Transverse colon (tissue), 4 donors: ENCODE data around the gene CHTF18. TPM values are rescaled to one million over a fixed set of nuclear protein-coding genes. Genes with fewer than 3 reads are reported as not detected.

ENCODE experiments used
- DNase-seq: peaks from one replicate; pipeline ENCODE4 v3.0.0-alpha.2; 2019
- H3K27ac ChIP-seq, 4 donors: fragments of 200-600 bp; sonication (generic); 2 replicates each; pipeline ENCODE4 v1.5.1; 2016 to 2018; ENCODE audit warnings: inconsistent platforms in 4 of 4
- H3K27me3 ChIP-seq: fragments of 200-600 bp; sonication (generic); 2 replicates; pipeline ENCODE4 v1.5.1; 2017; ENCODE audit warnings: inconsistent platforms
- H3K36me3 ChIP-seq, 4 donors: fragments of 200-600 bp; sonication (generic); 2 replicates each; pipeline ENCODE4 v1.5.1; 2017 to 2019; ENCODE audit warnings: inconsistent platforms in 4 of 4
- H3K4me1 ChIP-seq, 4 donors: fragments of 200-600 bp; sonication (generic); 2 replicates each; pipeline ENCODE4 v1.5.1; 2017 to 2020; ENCODE audit warnings: inconsistent platforms in 4 of 4
- H3K4me3 ChIP-seq, 4 donors: fragments of 200-600 bp; sonication (generic); 1 replicate in 1 of 4; 2 replicates in 3 of 4; pipeline versions ENCODE4 v1.5.1 to v1.6.1; 2017 to 2019; ENCODE audit warnings: inconsistent platforms in 4 of 4
- H3K9me3 ChIP-seq, 2 donors: fragments of 200-600 bp; sonication (generic); 2 replicates each; pipeline ENCODE4 v1.5.1; 2017 to 2019; ENCODE audit warnings: inconsistent platforms in 2 of 2
- EP300 ChIP-seq: sonication (generic); formaldehyde crosslinking; IDR thresholded peaks from one replicate; pipeline ENCODE4 v1.6.1; 2017; ENCODE audit warnings: antibody characterized with exemption, low read depth
- POLR2A ChIP-seq: fragments of 450-650 bp; IDR thresholded peaks from one replicate; pipeline ENCODE4 v1.6.1; 2016; ENCODE audit warnings: antibody characterized with exemption, mild to moderate bottlenecking, moderate library complexity
- POLR2AphosphoS5 ChIP-seq, 3 donors: sonication (generic); formaldehyde crosslinking; IDR thresholded peaks; one replicate each; pipeline ENCODE4 v1.6.1; 2016; ENCODE audit warnings: antibody characterized with exemption in 3 of 3
- WGBS, 2 donors: methylation state at CpG; one replicate each; pipeline ENCODE4 v1.1.5; 2018; ENCODE audit warnings: low coverage in 1 of 2; 5-methylcytosine and 5-hydroxymethylcytosine counted together
- in situ Hi-C, 4 donors: fragments of 200-750 bp; cut with MboI; loops; one replicate each; pipeline versions ENCODE4 v1.15.0 to v1.15.1; 2017; ENCODE audit warnings: low sequenced_read_pairs in 3 of 4, low pct_ligation_motif_present in 1 of 4, low pct_unique_long_range_greater_than_20kb in 1 of 4
- intact Hi-C: fragments of 100-400 bp; cut with DNase I; formaldehyde crosslinking; loops from one replicate; pipeline ENCODE4 v1.15.1; 2023; ENCODE audit warnings: low total_unique reads
- total RNA-seq, 4 donors: library from RNA; depleted of rRNA; stranded (reverse); fragments of >200 nt; gene quantifications; one replicate each; pipeline ENCODE4 v1.1.0, GENCODE V29; 2016
- TF ChIP-seq, protein P1 (sequence below), 5 experiments: fragments of 200-600 bp in 3 of 5; fragments of 450-650 bp in 2 of 5; sonication (generic) in 3 of 5; IDR thresholded peaks; 1 replicate in 2 of 5; 2 replicates in 3 of 5; pipeline ENCODE4 v1.5.1; 2016 to 2017; ENCODE audit warnings: antibody characterized with exemption in 5 of 5, inconsistent platforms in 3 of 5, mild to moderate bottlenecking in 2 of 5, moderate library complexity in 1 of 5

CHTF18 gene
- total RNA-seq: 10 to 100 TPM in 2 of 4 donors, 1 to 10 TPM in 2; 4.6 to 33.4 (median 12.9) TPM

DNA sequence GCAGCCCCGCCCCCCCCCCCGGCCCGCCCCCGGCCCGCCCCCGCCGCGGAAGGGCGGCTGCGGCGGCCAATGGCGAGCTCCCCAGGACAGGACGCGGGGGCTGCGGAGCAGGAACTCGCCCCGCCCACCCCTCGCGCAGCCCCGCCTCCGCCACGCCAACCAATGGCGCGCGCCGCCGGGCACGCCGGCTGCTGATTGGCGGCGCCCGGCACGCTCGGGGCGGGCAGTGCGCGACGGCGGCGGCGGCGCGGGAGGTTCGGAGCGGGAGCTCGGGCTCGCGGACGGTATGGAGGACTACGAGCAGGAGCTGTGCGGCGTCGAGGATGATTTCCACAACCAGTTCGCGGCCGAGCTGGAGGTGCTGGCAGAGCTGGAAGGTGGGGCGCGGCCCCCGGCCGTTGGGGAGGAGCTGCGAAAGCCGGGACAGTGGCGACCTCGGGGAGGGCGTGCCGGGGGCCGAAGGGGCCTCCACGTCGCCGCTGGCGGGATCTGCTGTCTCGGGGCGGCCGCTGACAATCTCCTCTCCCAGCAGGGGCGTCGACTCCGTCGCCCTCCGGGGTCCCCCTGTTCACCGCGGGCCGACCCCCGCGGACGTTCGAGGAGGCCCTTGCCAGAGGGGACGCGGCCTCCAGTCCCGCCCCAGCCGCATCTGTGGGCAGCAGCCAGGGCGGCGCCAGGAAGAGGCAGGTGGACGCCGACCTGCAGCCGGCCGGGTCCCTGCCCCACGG is at the start of gene CHTF18:
TSS of gene CHTF18 (plus strand) at position 222 of the 728 bp plus-strand sequence. CDS start at position 287, 65 bp downstream.
- in situ Hi-C loops: loop anchor here in 2 of 4 donors (5.0 to 10.0 kb wide), 2 partner anchors 74 to 76 kb away; partner anchors contain the start of gene METRN (in 1 of the 2)
- Histone ChIP-seq H3K27ac (peak within 1 kb of the TSS; percentile 73 to 91 (median 85)), H3K27me3 (peaks cover 4% of the 10 kb centered on the region), H3K4me3 (peak within 1 kb of the TSS; percentile 65 to 99 (median 96)), H3K9me3 (no peaks in the 10 kb centered on the region), H3K36me3 (no peaks in the 10 kb centered on the region), H3K4me1 (peaks cover 14 to 22% (median 18%) of the 10 kb centered on the region in 4 donors)
- TF ChIP-seq POLR2AphosphoS5 (IDR thresholded peaks at IDR 0.05): no peak
- TF ChIP-seq POLR2A: no peak
- TF ChIP-seq, protein P1, sequence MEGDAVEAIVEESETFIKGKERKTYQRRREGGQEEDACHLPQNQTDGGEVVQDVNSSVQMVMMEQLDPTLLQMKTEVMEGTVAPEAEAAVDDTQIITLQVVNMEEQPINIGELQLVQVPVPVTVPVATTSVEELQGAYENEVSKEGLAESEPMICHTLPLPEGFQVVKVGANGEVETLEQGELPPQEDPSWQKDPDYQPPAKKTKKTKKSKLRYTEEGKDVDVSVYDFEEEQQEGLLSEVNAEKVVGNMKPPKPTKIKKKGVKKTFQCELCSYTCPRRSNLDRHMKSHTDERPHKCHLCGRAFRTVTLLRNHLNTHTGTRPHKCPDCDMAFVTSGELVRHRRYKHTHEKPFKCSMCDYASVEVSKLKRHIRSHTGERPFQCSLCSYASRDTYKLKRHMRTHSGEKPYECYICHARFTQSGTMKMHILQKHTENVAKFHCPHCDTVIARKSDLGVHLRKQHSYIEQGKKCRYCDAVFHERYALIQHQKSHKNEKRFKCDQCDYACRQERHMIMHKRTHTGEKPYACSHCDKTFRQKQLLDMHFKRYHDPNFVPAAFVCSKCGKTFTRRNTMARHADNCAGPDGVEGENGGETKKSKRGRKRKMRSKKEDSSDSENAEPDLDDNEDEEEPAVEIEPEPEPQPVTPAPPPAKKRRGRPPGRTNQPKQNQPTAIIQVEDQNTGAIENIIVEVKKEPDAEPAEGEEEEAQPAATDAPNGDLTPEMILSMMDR (IDR thresholded peaks at IDR 0.05): no peak
- no peak for TF ChIP-seq EP300
- 0% methylated on average over 50 of the region's 97 CpGs; no CpG with 5 or more reads in 1 of the 2 donors for WGBS, 2 donors
- peak; percentile 94 for DNase-seq
- intact Hi-C loops: loop anchor here (5.0 kb wide), 1 partner anchor 76 kb away; no protein-coding TSS in a partner anchor

DNA sequence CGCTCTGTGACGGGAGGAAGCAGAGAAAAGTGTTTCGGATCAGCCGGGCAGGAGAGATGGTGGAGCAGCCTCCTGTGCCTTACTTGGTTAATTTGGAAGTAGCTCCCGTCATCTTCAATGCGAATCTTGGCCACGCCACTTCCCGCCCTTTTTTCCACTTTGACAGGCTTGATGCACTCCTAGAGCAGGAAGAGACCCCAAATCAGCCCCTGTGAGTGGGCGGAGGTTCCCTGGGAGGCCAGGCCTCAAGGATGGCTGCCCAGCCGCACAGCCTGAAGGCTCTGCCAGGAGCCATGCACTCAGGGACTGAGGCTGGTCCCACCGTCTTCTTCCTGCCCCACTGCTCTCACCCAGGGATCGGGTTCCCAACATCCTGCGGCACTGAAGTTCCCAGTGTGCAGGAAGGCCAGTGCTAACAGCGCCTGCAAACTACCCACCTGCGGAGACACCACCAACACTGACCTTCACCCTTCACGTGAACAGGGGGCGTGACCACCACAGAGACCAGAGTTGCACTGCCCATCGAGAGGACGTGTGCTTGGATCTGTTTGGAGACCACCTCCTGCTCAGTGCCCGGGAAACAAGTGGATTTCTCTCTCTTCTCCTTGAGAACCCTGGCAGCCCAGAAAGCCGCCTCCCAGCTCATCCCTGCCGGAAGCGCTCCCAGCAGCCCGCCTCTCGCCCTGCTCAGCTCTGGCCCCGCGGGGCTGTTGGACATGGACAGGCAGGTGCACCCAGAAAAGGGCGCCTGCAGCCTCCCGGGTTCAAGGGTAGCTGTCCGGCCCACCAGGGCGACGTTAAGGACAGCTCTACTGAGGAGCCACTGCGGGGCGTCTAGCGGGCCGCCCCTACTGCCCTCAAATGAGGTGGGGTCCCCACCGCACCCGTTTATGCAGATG is 48.6 kb upstream of the CHTF18 start:
- peaks cover 7 to 20% (median 14%) of the 10 kb centered on the region in 4 donors for H3K4me1 ChIP-seq
- peak overlapping the region; percentile 75 to 87 (median 81) for H3K27ac ChIP-seq
- no peaks in the 10 kb centered on the region for H3K9me3 ChIP-seq
- no peak for DNase-seq
- H3K36me3 ChIP-seq: peaks cover 0 to 6% (median 0%) of the 10 kb centered on the region in 4 donors
- WGBS, 2 donors: 43% methylated on average over 35 of the region's 38 CpGs; no CpG with 5 or more reads in 1 of the 2 donors
- peak overlapping the region; percentile 78 to 86 (median 84) for H3K4me3 ChIP-seq
- intact Hi-C loops: loop anchor here (2.0 kb wide), 1 partner anchor 27 kb away; no protein-coding TSS in a partner anchor
- peaks cover 3% of the 10 kb centered on the region for H3K27me3 ChIP-seq
- in situ Hi-C loops: no loop called here
- TF ChIP-seq, protein P1 (IDR thresholded peaks at IDR 0.05): no peak
- TF ChIP-seq POLR2AphosphoS5 (IDR thresholded peaks at IDR 0.05) (no peak), EP300 (no peak), POLR2A (no peak)

DNA sequence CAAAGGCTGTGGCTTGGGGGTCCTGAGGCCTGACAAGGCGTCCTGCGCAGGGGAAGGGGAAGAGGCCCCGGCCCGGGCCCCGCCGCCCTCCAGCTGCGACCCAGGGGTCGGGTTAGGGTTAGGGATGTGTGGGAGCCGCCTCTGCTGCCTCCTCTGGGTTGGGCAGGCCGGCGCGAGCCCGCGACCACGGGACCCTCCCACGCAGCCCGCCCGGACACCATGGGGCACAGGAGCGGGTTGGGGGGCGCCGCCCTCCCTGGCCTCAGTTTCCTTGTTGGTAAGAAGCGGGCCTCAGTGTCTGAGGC is 48.0 kb upstream of the CHTF18 start:
- Histone ChIP-seq H3K27me3 (peaks cover 3% of the 10 kb centered on the region), H3K4me1 (peaks cover 7 to 20% (median 14%) of the 10 kb centered on the region in 4 donors), H3K27ac (peak overlapping the region; percentile 75 to 87 (median 81)), H3K36me3 (peaks cover 0 to 2% (median 0%) of the 10 kb centered on the region in 4 donors), H3K4me3 (peak overlapping the region; percentile 78 to 86 (median 84)), H3K9me3 (no peaks in the 10 kb centered on the region)
- 0% methylated on average over 13 of the region's 22 CpGs; no CpG with 5 or more reads in 1 of the 2 donors for WGBS, 2 donors
- in situ Hi-C loops (no loop called here), intact Hi-C loops (loop anchor here (2.0 kb wide), 1 partner anchor 28 kb away; no protein-coding TSS in a partner anchor)
- DNase-seq: peak; percentile 26
- TF ChIP-seq POLR2AphosphoS5 (IDR thresholded peaks at IDR 0.05): no peak
- no peak for TF ChIP-seq EP300
- TF ChIP-seq POLR2A: no peak
- TF ChIP-seq, protein P1 (IDR thresholded peaks at IDR 0.05): no peak
